Astrocyte (in vitro differentiated cells and primary cell): ENCODE data around the gene IL24.

Experiments used
- CTCF ChIP-seq: IDR thresholded peaks from 2 replicates; pipeline ENCODE4 v1.5.1; 2011; ENCODE audit warnings: low read depth, mild to moderate bottlenecking, inconsistent platforms, low read length, moderate library complexity; ENCODE audit not compliant: insufficient read depth
- EZH2 ChIP-seq: IDR thresholded peaks from 2 replicates; pipeline ENCODE4 v1.6.1; 2012; ENCODE audit warnings: mild to moderate bottlenecking, low read length, inconsistent platforms; ENCODE audit not compliant: insufficient read depth

GRCh38 chr1:206897175-206897574 lies at the start of gene IL24:
- TF ChIP-seq EZH2 (no peak), CTCF (no peak)
